Testis (tissue), 3 donors: ENCODE measurements around the gene TRMT10C. TPM values are rescaled to one million over a fixed set of nuclear protein-coding genes. Genes with fewer than 3 reads are reported as not detected.
"Not testable (repeated sequence)": the region's sequence is repeated elsewhere in the genome, so short reads cannot be mapped to it uniquely, and the experiment has no call there.

ENCODE experiments used
- DNase-seq: peaks from one replicate; pipeline ENCODE4 v3.0.0-alpha.2; 2019
- H3K27ac ChIP-seq, 2 donors: fragments of 200-600 bp; sonication (generic); one replicate each; pipeline ENCODE4 v1.5.1; 2019
- H3K27me3 ChIP-seq: fragments of 200-600 bp; sonication (generic); one replicate; pipeline ENCODE4 v1.5.1; 2019
- H3K36me3 ChIP-seq: fragments of 200-600 bp; sonication (generic); one replicate; pipeline ENCODE4 v1.5.1; 2017; ENCODE audit warnings: low read depth; ENCODE audit errors: missing control alignments
- H3K4me1 ChIP-seq: fragments of 200-600 bp; sonication (generic); one replicate; pipeline ENCODE4 v1.5.1; 2019
- H3K4me3 ChIP-seq, 2 donors: fragments of 200-600 bp; sonication (generic); one replicate each; pipeline ENCODE4 v1.5.1; 2017 to 2019
- H3K9me3 ChIP-seq: fragments of 200-600 bp; sonication (generic); one replicate; pipeline ENCODE4 v1.5.1; 2017
- POLR2A ChIP-seq: fragments of 450-650 bp; IDR thresholded peaks from one replicate; pipeline ENCODE4 v1.6.1; 2017; ENCODE audit warnings: antibody characterized with exemption, mild to moderate bottlenecking, moderate library complexity
- WGBS, 2 donors: methylation state at CpG; one replicate each; pipeline ENCODE4 v1.1.5; 2018; 5-methylcytosine and 5-hydroxymethylcytosine counted together
- intact Hi-C: fragments of 100-400 bp; cut with DNase I; formaldehyde crosslinking; loops from one replicate; pipeline ENCODE4 v1.15.1; 2023; ENCODE audit warnings: low total_unique reads
- polyA plus RNA-seq: library from polyadenylated mRNA; stranded (reverse); fragments of 350-450 nt; fragmentation: Illumina TruSeq; extraction: RNeasy Lipid Tissue Mini Kit (QIAGEN cat#74804); gene quantifications from one replicate; pipeline ENCODE4 v1.2.3, GENCODE V29; 2014; ENCODE audit warnings: low read depth, low replicate concordance; ENCODE audit not compliant: insufficient read depth
- small RNA-seq, 2 donors: library from RNA; depleted of rRNA; stranded (forward); fragments of <200 nt; gene quantifications; one replicate each; pipeline ENCODE3, GENCODE V24; 2016
- total RNA-seq, 2 donors: library from RNA; depleted of rRNA; stranded (reverse); fragments of >200 nt; gene quantifications; one replicate each; pipeline ENCODE4 v1.2.3, GENCODE V29; 2016
- TF ChIP-seq, protein P1 (sequence below), 3 experiments: fragments of 450-650 bp in 2 of 3; fragments of 200-600 bp in 1 of 3; sonication (generic) in 1 of 3; IDR thresholded peaks; one replicate each; pipeline ENCODE4 v1.5.1; 2016 to 2019; ENCODE audit warnings: antibody characterized with exemption in 3 of 3, mild to moderate bottlenecking in 2 of 3, moderate library complexity in 1 of 3

TRMT10C gene
- total and polyA plus RNA-seq, 3 donors from 2014 or later = 13.3 to 16.3 (median 13.5) TPM

GRCh38 chr3:101611023-101611422, 49.4 kb downstream of the TRMT10C start:
- no peaks in the 10 kb centered on the region for H3K4me1 ChIP-seq

DNA sequence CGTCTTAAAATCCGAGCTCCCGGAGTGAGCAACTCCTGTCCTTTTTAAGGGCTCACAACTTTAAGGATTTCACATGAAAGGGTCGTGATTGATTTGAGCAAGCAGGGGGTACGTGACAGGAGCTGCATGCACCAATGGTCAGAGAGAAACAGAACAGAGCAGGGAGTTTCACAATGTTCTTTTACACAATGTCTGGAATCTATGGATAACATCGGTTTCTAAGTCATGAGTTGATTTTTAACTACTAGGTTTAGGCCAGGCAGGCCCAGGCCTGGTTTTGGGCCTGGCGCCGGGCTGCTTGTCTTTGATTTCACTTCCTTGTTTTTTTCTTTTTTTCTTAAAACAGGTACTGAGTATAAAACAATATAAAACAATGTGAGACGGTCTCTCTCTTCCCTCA, 51.3 kb downstream of the TRMT10C start:
- H3K9me3 ChIP-seq, intact Hi-C loops, H3K27ac ChIP-seq, H3K36me3 ChIP-seq, DNase-seq, H3K4me1 ChIP-seq, H3K4me3 ChIP-seq, H3K27me3 ChIP-seq: not testable (repeated sequence)
- WGBS, 2 donors = 80 to 85% methylated on average over 9 of the region's 9 CpGs

More at GRCh38 chr3:101611023-101611422, 49.4 kb downstream of the TRMT10C start:
- Histone ChIP-seq H3K27me3 (no peaks in the 10 kb centered on the region), H3K4me3 (no peak overlapping the region), H3K9me3 (no peaks in the 10 kb centered on the region), H3K36me3 (no peaks in the 10 kb centered on the region), H3K27ac (no peak overlapping the region)
- intact Hi-C loops = no loop called here
- no peak for DNase-seq
- TF ChIP-seq, protein P1, sequence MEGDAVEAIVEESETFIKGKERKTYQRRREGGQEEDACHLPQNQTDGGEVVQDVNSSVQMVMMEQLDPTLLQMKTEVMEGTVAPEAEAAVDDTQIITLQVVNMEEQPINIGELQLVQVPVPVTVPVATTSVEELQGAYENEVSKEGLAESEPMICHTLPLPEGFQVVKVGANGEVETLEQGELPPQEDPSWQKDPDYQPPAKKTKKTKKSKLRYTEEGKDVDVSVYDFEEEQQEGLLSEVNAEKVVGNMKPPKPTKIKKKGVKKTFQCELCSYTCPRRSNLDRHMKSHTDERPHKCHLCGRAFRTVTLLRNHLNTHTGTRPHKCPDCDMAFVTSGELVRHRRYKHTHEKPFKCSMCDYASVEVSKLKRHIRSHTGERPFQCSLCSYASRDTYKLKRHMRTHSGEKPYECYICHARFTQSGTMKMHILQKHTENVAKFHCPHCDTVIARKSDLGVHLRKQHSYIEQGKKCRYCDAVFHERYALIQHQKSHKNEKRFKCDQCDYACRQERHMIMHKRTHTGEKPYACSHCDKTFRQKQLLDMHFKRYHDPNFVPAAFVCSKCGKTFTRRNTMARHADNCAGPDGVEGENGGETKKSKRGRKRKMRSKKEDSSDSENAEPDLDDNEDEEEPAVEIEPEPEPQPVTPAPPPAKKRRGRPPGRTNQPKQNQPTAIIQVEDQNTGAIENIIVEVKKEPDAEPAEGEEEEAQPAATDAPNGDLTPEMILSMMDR (IDR thresholded peaks at IDR 0.05) = no peak
- TF ChIP-seq POLR2A = no peak
- 75 to 82% methylated on average over 2 of the region's 2 CpGs for WGBS, 2 donors

DNA sequence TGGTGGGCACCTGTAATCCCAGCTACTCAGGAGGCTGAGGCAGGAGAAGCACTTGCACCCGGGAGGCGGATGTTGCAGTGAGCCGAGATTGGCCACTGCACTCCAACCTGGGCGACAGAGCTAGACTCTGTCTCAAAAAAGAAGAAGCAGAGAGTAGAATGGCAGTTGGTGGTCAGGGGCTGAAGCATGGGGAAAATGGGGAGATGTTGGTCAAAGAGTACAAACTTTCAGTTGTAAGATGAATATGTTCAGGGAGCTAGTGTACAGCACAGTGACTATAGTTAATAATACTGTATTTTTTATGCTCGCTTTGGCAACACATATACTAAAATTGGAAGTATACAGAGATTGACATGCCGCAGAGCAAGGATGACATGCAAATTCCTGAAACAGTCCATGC, 53.9 kb downstream of the TRMT10C start:
- H3K27me3 ChIP-seq = no peaks in the 10 kb centered on the region
- no peaks in the 10 kb centered on the region for H3K9me3 ChIP-seq
- H3K4me1 ChIP-seq = no peaks in the 10 kb centered on the region
- DNase-seq = no peak
- 93 to 97% methylated on average over 6 of the region's 6 CpGs for WGBS, 2 donors
- H3K27ac ChIP-seq = no peak overlapping the region
- H3K4me3 ChIP-seq = no peak overlapping the region
- intact Hi-C loops = no loop called here
- no peaks in the 10 kb centered on the region for H3K36me3 ChIP-seq
- TF ChIP-seq, protein P1 (IDR thresholded peaks at IDR 0.05) = no peak

Small RNA genes lying within 50 kb of the gene (small RNA-seq; reads per million reads assigned to genes)
- 0 reads per million in 2 donors for gene RNU6-1256P

Other genes with a start within 250 kb of the TRMT10C start
- under 1 TPM; 0.39 to 0.50 TPM for gene IMPG2, start 241.3 kb upstream of the TRMT10C start, total RNA-seq
- 0.53 TPM for gene IMPG2, start 241.3 kb upstream of the TRMT10C start, polyA plus RNA-seq
- gene SENP7, start 48.7 kb upstream of the TRMT10C start, total RNA-seq = 10 to 100 TPM; 23.9 to 25.7 TPM
- 12.6 TPM for gene SENP7, start 48.7 kb upstream of the TRMT10C start, polyA plus RNA-seq
- 10 to 100 TPM; 60.6 to 62.5 TPM for gene PCNP, start 12.3 kb downstream of the TRMT10C start, total RNA-seq
- gene PCNP, start 12.3 kb downstream of the TRMT10C start, polyA plus RNA-seq = 89.1 TPM
- gene ZBTB11, start 115.3 kb downstream of the TRMT10C start, total RNA-seq = 10 to 100 TPM; 32.8 to 37.4 TPM
- 14.8 TPM for gene ZBTB11, start 115.3 kb downstream of the TRMT10C start, polyA plus RNA-seq
- gene RPL24, start 124.8 kb downstream of the TRMT10C start, total RNA-seq = 100 to 1,000 TPM; 443 to 569 TPM
- gene RPL24, start 124.8 kb downstream of the TRMT10C start, polyA plus RNA-seq = 682 TPM
- 10 to 100 TPM; 22.1 to 26.5 TPM for gene CEP97, start 162.7 kb downstream of the TRMT10C start, total RNA-seq
- 19.3 TPM for gene CEP97, start 162.7 kb downstream of the TRMT10C start, polyA plus RNA-seq
- 10 to 100 TPM; 11.7 to 17.0 TPM for gene NXPE3, start 217.3 kb downstream of the TRMT10C start, total RNA-seq
- 14.6 TPM for gene NXPE3, start 217.3 kb downstream of the TRMT10C start, polyA plus RNA-seq